GM23248 (cell line): ENCODE results near the gene PLCL2. TPM values are rescaled to one million over a fixed set of nuclear protein-coding genes. Genes with fewer than 3 reads are reported as not detected.

Source experiments
- DNase-seq: peaks from one replicate; pipeline ENCODE4 v3.0.0-alpha.2; 2015
- H2AFZ ChIP-seq: fragments of 200-600 bp; sonication (generic); 2 replicates; pipeline ENCODE4 v1.6.1; 2016; ENCODE audit warnings: antibody characterized with exemption
- H3F3A ChIP-seq: fragments of 200-600 bp; sonication (generic); 2 replicates; pipeline ENCODE4 v1.6.1; 2016; ENCODE audit warnings: mild to moderate bottlenecking, antibody characterized with exemption, mixed run types; ENCODE audit not compliant: insufficient read depth
- H3K27ac ChIP-seq: fragments of 200-600 bp; sonication (generic); 2 replicates; pipeline ENCODE4 v1.5.1; 2016; ENCODE audit warnings: mild to moderate bottlenecking
- H3K27me3 ChIP-seq: fragments of 200-600 bp; sonication (generic); replicated peaks from 2 replicates; pipeline ENCODE4 v1.6.1; 2016; ENCODE audit warnings: mild to moderate bottlenecking; ENCODE audit not compliant: insufficient read depth
- H3K36me3 ChIP-seq: fragments of 200-600 bp; sonication (generic); 2 replicates; pipeline ENCODE4 v1.6.1; 2016; ENCODE audit warnings: low read depth, mild to moderate bottlenecking
- H3K4me1 ChIP-seq: fragments of 200-600 bp; sonication (generic); 2 replicates; pipeline ENCODE4 v1.6.1; 2016; ENCODE audit warnings: mild to moderate bottlenecking; ENCODE audit not compliant: insufficient read depth
- H3K4me2 ChIP-seq: fragments of 200-600 bp; sonication (generic); one replicate; pipeline ENCODE4 v1.6.1; 2016; ENCODE audit warnings: mild to moderate bottlenecking; ENCODE audit not compliant: unreplicated experiment
- H3K4me3 ChIP-seq: fragments of 200-600 bp; sonication (generic); 2 replicates; pipeline ENCODE4 v1.5.1; 2016; ENCODE audit warnings: mild to moderate bottlenecking
- H3K79me2 ChIP-seq: fragments of 200-600 bp; sonication (generic); 2 replicates; pipeline ENCODE4 v1.6.1; 2016; ENCODE audit warnings: mild to moderate bottlenecking; ENCODE audit not compliant: insufficient read depth
- H3K9ac ChIP-seq: fragments of 200-600 bp; sonication (generic); 2 replicates; pipeline ENCODE4 v1.6.1; 2016; ENCODE audit warnings: mild to moderate bottlenecking
- H3K9me2 ChIP-seq: fragments of 200-600 bp; sonication (generic); 2 replicates; pipeline ENCODE4 v1.6.1; 2016; ENCODE audit warnings: mixed run types, mild to moderate bottlenecking, moderate library complexity; ENCODE audit not compliant: insufficient read depth
- H3K9me3 ChIP-seq: fragments of 200-600 bp; sonication (generic); one replicate; pipeline ENCODE4 v1.6.1; 2017; ENCODE audit warnings: low read depth
- H4K20me1 ChIP-seq: fragments of 200-600 bp; sonication (generic); 2 replicates; pipeline ENCODE4 v1.6.0; 2016; ENCODE audit not compliant: insufficient read depth
- EZH2 ChIP-seq: fragments of 200-600 bp; sonication (generic); IDR thresholded peaks from 2 replicates; pipeline ENCODE4 v1.6.1; 2018; ENCODE audit warnings: antibody characterized with exemption, mild to moderate bottlenecking; ENCODE audit not compliant: insufficient read depth, poor library complexity, severe bottlenecking
- EZH2phosphoT487 ChIP-seq: fragments of 200-600 bp; sonication (generic); IDR thresholded peaks from 2 replicates; pipeline ENCODE4 v1.6.1; 2018; ENCODE audit warnings: antibody characterized with exemption, moderate library complexity, mild to moderate bottlenecking, low read depth; ENCODE audit not compliant: insufficient read depth
- WGBS, 2 experiments: methylation state at CpG; one replicate each; pipeline ENCODE4 v1.1.6; 2015 to 2017; ENCODE audit warnings: low lambda C conversion rate in 2 of 2, low coverage in 1 of 2; ENCODE audit errors: missing lambda C conversion rate in 2 of 2; 5-methylcytosine and 5-hydroxymethylcytosine counted together
- in situ Hi-C: fragments of 300-500 bp; cut with MboI; formaldehyde crosslinking; loops from 2 replicates; pipeline ENCODE4 v1.15.0; 2020
- polyA plus RNA-seq: library from polyadenylated mRNA; unstranded; fragments of >200 nt; fragmentation: Nextera tagmentation; extraction: Ambion mirVana; gene quantifications from 2 replicates; pipeline ENCODE4 v1.2.1, GENCODE V29; 2016
- total RNA-seq: library from RNA; depleted of rRNA; stranded (reverse); fragments of >200 nt; shearing (Covaris generic); gene quantifications from 2 replicates; pipeline ENCODE4 v1.2.3, GENCODE V29; 2014

The PLCL2 gene
- total and polyA plus RNA-seq, 2 experiments from 2014 or later, result 1.4 to 5.1 TPM

GRCh38 chr3:17055374-17056276 lies 170.9 kb downstream of the PLCL2 start:
- no peaks in the 10 kb centered on the region for H3K27me3 ChIP-seq
- H3K4me3 ChIP-seq, result no peak overlapping the region
- WGBS, 2 experiments, result 71 to 79% methylated on average over 7 of the region's 7 CpGs
- H3K36me3 ChIP-seq, result no peaks in the 10 kb centered on the region
- in situ Hi-C loops, result no loop called here
- no peaks in the 10 kb centered on the region for H3K9me3 ChIP-seq
- H3K4me2 ChIP-seq, result no peak overlapping the region
- peak; percentile 76 for DNase-seq
- H3F3A ChIP-seq, result peaks cover 21% of the 10 kb centered on the region
- no peak for TF ChIP-seq EZH2phosphoT487
- TF ChIP-seq EZH2, result no peak
- no peaks in the 10 kb centered on the region for H3K79me2 ChIP-seq
- H3K27ac ChIP-seq, result peak overlapping the region; percentile 66
- no peaks in the 10 kb centered on the region for H4K20me1 ChIP-seq
- peak overlapping the region; percentile 27; the same call in 1 of the 2 replicates for H3K9ac ChIP-seq
- H3K4me1 ChIP-seq, result peaks cover 23% of the 10 kb centered on the region
- H3K9me2 ChIP-seq, result no peaks in the 10 kb centered on the region
- no peak overlapping the region for H2AFZ ChIP-seq

- H3K9me2 ChIP-seq, result no peaks in the 10 kb centered on the region
- in situ Hi-C loops, result no loop called here
- peak; percentile 90 for DNase-seq
- no peaks in the 10 kb centered on the region for H3K79me2 ChIP-seq
- TF ChIP-seq EZH2phosphoT487, result no peak
- no peak for TF ChIP-seq EZH2
- peak overlapping the region; percentile 66 for H3K27ac ChIP-seq
- no peaks in the 10 kb centered on the region for H3K36me3 ChIP-seq
- no peaks in the 10 kb centered on the region for H4K20me1 ChIP-seq
- no peak overlapping the region for H3K4me3 ChIP-seq
- H3K4me2 ChIP-seq, result peak overlapping the region; percentile 0
- whole genome bisulfite sequencing, 2 experiments, result 20 to 23% methylated on average over 4 of the region's 4 CpGs
- H3F3A ChIP-seq, result peaks cover 21% of the 10 kb centered on the region
- H3K4me1 ChIP-seq, result peaks cover 23% of the 10 kb centered on the region
- H3K9ac ChIP-seq, result peak overlapping the region; percentile 7; the same call in 1 of the 2 replicates
- H3K27me3 ChIP-seq, result no peaks in the 10 kb centered on the region
- H3K9me3 ChIP-seq, result no peaks in the 10 kb centered on the region
- no peak overlapping the region for H2AFZ ChIP-seq
Observed at GRCh38 chr3:17057321-17057720, 172.6 kb downstream of the PLCL2 start.

- no peak for DNase-seq
- H3K4me2 ChIP-seq, result no peak overlapping the region
- no peaks in the 10 kb centered on the region for H3K36me3 ChIP-seq
- WGBS, 2 experiments, result 87 to 88% methylated on average over 5 of the region's 5 CpGs
- no peak overlapping the region for H3K27ac ChIP-seq
- no peak overlapping the region for H3K9ac ChIP-seq
- no peaks in the 10 kb centered on the region for H3K27me3 ChIP-seq
- H2AFZ ChIP-seq, result no peak overlapping the region
- TF ChIP-seq EZH2phosphoT487, result no peak
- no peak for TF ChIP-seq EZH2
- H4K20me1 ChIP-seq, result no peaks in the 10 kb centered on the region
- no peaks in the 10 kb centered on the region for H3K9me2 ChIP-seq
- H3K4me3 ChIP-seq, result no peak overlapping the region
- H3K9me3 ChIP-seq, result no peaks in the 10 kb centered on the region
- H3F3A ChIP-seq, result peaks cover 21% of the 10 kb centered on the region
- in situ Hi-C loops, result no loop called here
- peaks cover 19% of the 10 kb centered on the region for H3K4me1 ChIP-seq
- no peaks in the 10 kb centered on the region for H3K79me2 ChIP-seq
Observed at GRCh38 chr3:17059989-17060550, 175.3 kb downstream of the PLCL2 start.

- no peaks in the 10 kb centered on the region for H3K79me2 ChIP-seq
- in situ Hi-C loops, result no loop called here
Observed at GRCh38 chr3:17061005-17061404, 176.2 kb downstream of the PLCL2 start.

More at GRCh38 chr3:17061005-17061404, 176.2 kb downstream of the PLCL2 start:
- Histone ChIP-seq H3K9ac (no peak overlapping the region), H3K4me2 (no peak overlapping the region), H4K20me1 (no peaks in the 10 kb centered on the region), H3K9me3 (no peaks in the 10 kb centered on the region), H3F3A (peaks cover 19% of the 10 kb centered on the region), H3K4me1 (peaks cover 10% of the 10 kb centered on the region), H3K9me2 (no peaks in the 10 kb centered on the region), H3K27ac (no peak overlapping the region), H2AFZ (no peak overlapping the region), H3K36me3 (no peaks in the 10 kb centered on the region), H3K4me3 (no peak overlapping the region), H3K27me3 (no peaks in the 10 kb centered on the region)
- no peak for DNase-seq
- TF ChIP-seq EZH2phosphoT487 (no peak), EZH2 (no peak)
- 96 to 97% methylated on average over 3 of the region's 3 CpGs for WGBS, 2 experiments
